WI38 (cell line): Measurements from ENCODE around the gene MYL12B.

Experiments
- H3K4me3 ChIP-seq: 2 replicates; pipeline ENCODE4 v1.5.1; 2011; ENCODE audit warnings: low read depth, mild to moderate bottlenecking, control low read depth, low read length
- CTCF ChIP-seq: IDR thresholded peaks from 2 replicates; pipeline ENCODE4 v1.5.1; 2012; ENCODE audit warnings: low read depth, mild to moderate bottlenecking, control low read depth, low read length

MYL12B gene

GRCh38 chr18:3293196-3293951 lies 31.4 kb downstream of the MYL12B start:
- H3K4me3 ChIP-seq: no peak overlapping the region
- TF ChIP-seq CTCF: no peak

- no peak overlapping the region for H3K4me3 ChIP-seq
- no peak for TF ChIP-seq CTCF
Observed at GRCh38 chr18:3294435-3295080, 32.6 kb downstream of the MYL12B start.

GRCh38 chr18:3297025-3297984 lies 35.4 kb downstream of the MYL12B start:
- TF ChIP-seq CTCF: no peak
- peak overlapping the region; percentile 46 for H3K4me3 ChIP-seq

GRCh38 chr18:3304832-3305231 lies 42.9 kb downstream of the MYL12B start:
- TF ChIP-seq CTCF: no peak
- no peak overlapping the region for H3K4me3 ChIP-seq

- TF ChIP-seq CTCF: no peak
- no peak overlapping the region for H3K4me3 ChIP-seq
Observed at GRCh38 chr18:3305354-3305762, 43.4 kb downstream of the MYL12B start.

GRCh38 chr18:3305933-3306332 lies 44.0 kb downstream of the MYL12B start:
- H3K4me3 ChIP-seq: no peak overlapping the region
- no peak for TF ChIP-seq CTCF
